Activated CD4-positive, alpha-beta T cell treated with anti-CD3 and anti-CD28 coated beads, Interleukin-2, amount 10 ng/mL, durations not matched to agents 7 days and 5 days (primary cell): ENCODE measurements around the gene VAMP1. TPM values are rescaled to one million over a fixed set of nuclear protein-coding genes. Genes with fewer than 3 reads are reported as not detected.
"Not testable (repeated sequence)": the region's sequence is repeated elsewhere in the genome, so short reads cannot be mapped to it uniquely, and the experiment has no call there.

Experiments used
- CTCF ChIA-PET: fragments of 350-600 bp; sonication (Branson Sonifier 250); formaldehyde crosslinking; loops from one replicate; lab custom pipeline; 2021; ENCODE audit warnings: antibody characterized with exemption; lab: Charles Lee
- POLR2A ChIA-PET: fragments of 350-600 bp; sonication (Branson Sonifier 250); formaldehyde crosslinking; loops from one replicate; lab custom pipeline; 2021; ENCODE audit warnings: antibody characterized with exemption; lab: Charles Lee
- DNase-seq: peaks from one replicate; pipeline ENCODE4 v3.0.0-alpha.2; 2020
- H3K27ac Mint-ChIP-seq: one replicate; pipeline ENCODE4 v1.8.0; 2021; ENCODE audit warnings: mild to moderate bottlenecking, moderate library complexity, mixed read lengths
- H3K27me3 Mint-ChIP-seq: one replicate; pipeline ENCODE4 v1.8.0; 2021; ENCODE audit warnings: mixed read lengths
- H3K36me3 Mint-ChIP-seq: one replicate; pipeline ENCODE4 v1.8.0; 2021; ENCODE audit warnings: low read depth, mixed read lengths
- H3K4me1 Mint-ChIP-seq: one replicate; pipeline ENCODE4 v1.8.0; 2021; ENCODE audit warnings: mixed read lengths
- H3K4me3 Mint-ChIP-seq: one replicate; pipeline ENCODE4 v1.8.0; 2021; ENCODE audit warnings: mild to moderate bottlenecking, moderate library complexity, mixed read lengths
- H3K9me3 Mint-ChIP-seq: one replicate; pipeline ENCODE4 v1.8.0; 2021; ENCODE audit warnings: mixed read lengths
- total RNA-seq, 2 experiments: library from RNA; stranded (reverse); gene quantifications; one replicate each; pipeline ENCODE4 v1.2.3, GENCODE V29; 2021

Gene VAMP1
- total RNA-seq, 2 experiments from 2014 or later, result 61.4 to 73.4 TPM

DNA sequence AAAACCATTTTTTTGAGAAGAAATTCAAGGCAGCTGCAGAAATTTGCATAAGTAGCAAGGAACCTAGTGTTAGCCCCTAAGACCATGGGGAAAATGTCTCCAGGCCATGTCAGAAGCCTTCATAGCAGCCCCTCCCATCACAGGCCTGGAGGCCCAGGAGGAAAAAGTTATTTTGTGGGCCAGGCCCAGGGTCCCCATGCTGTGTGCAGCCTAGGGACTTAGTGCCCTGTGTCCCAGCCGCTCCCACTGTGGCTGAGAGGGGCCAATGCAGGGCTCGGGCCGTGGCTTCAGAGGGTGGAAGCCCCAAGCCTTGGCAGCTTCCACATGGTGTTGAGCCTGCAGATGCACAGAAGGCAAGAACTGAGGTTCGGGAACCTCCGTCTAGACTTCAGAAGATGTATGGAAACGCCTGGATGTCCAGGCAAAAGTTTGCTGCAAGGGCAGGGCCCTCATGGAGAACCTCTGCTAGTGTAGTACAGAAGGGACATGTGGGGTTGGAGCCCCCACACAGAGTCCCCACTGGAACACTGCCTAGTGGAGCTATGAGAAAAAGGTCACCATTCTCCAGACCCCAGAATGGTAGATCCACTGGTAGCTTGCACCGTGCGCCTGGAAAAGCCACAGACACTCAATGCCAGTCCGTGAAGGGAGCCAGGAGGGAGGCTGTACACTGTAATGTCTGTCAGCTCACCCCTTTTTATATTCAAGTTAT, 2.8 kb downstream of the VAMP1 start:
- H3K4me3 Mint-ChIP-seq, result peak overlapping the region; percentile 96
- peaks cover 66% of the 10 kb centered on the region for H3K36me3 Mint-ChIP-seq
- DNase-seq, H3K9me3 Mint-ChIP-seq, H3K27me3 Mint-ChIP-seq, POLR2A ChIA-PET, H3K27ac Mint-ChIP-seq: not testable (repeated sequence)
- H3K4me1 Mint-ChIP-seq, result peaks cover 81% of the 10 kb centered on the region
- CTCF ChIA-PET, result interaction anchor here (0.6 kb wide), 1 partner anchor 21 kb away, joined by 4 read pairs; no protein-coding TSS in a partner anchor

DNA sequence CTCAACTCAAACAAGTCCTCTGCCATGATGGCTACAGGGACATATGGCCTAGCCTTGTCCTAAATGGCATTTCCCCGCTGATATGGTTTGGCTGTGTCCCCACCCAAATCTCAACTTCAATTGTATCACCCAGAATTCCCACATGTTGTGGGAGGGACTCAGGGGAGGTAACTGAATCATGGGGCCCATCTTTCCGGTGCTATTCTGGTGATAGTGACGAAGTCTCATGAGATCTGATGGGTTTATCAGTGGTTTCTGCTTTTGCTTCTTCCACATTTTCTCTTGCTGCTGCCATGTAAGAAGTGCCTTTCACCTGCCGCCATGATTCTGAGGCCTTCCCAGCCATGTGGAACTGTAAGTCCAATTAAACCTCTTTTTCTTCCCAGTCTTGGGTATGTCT, 3.7 kb downstream of the VAMP1 start:
- CTCF ChIA-PET, result interaction anchor here (1.2 to 2.2 kb wide), 6 partner anchors 15 to 132 kb away, joined by 4 to 19 read pairs (median 6); partner anchors contain the start of genes TAPBPL and TNFRSF1A
- H3K27ac Mint-ChIP-seq, H3K4me3 Mint-ChIP-seq, DNase-seq, H3K27me3 Mint-ChIP-seq, H3K9me3 Mint-ChIP-seq, POLR2A ChIA-PET: not testable (repeated sequence)
- H3K4me1 Mint-ChIP-seq, result peaks cover 84% of the 10 kb centered on the region
- H3K36me3 Mint-ChIP-seq, result peaks cover 76% of the 10 kb centered on the region

DNA sequence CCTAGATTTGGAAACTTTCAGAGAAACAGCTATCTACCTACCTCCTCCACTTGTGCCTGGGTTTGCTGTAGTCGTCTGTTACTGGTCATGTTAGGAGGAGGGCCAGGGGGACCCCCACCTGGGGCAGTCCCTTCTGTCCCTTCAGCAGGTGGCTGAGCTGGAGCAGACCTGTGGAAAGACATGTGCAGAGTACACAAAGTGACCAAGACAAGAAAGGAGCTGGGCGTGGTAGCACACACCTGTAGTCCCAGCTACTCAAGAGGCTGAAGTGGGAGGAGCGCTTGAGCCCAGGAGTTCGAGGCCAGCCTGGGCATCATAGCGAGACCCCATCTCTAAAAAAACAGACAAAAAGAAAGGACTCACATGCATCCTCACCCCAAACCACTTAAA, 4.3 kb downstream of the VAMP1 start:
- Mint-ChIP-seq H3K27ac (peak overlapping the region; percentile 15), H3K4me1 (peaks cover 84% of the 10 kb centered on the region), H3K27me3 (no peaks in the 10 kb centered on the region), H3K36me3 (peaks cover 81% of the 10 kb centered on the region), H3K4me3 (no peak overlapping the region), H3K9me3 (no peaks in the 10 kb centered on the region)
- CTCF ChIA-PET, result interaction anchor here (0.5 to 2.2 kb wide), 24 partner anchors 12 to 277 kb away, joined by 3 to 31 read pairs (median 5); partner anchors contain the start of genes CD27, MRPL51, TAPBPL and TNFRSF1A
- POLR2A ChIA-PET, result interaction anchor here (0.8 kb wide), 1 partner anchor 68 kb away, joined by 5 read pairs; the partner anchor contains the start of gene GAPDH
- DNase-seq, result no peak

DNA sequence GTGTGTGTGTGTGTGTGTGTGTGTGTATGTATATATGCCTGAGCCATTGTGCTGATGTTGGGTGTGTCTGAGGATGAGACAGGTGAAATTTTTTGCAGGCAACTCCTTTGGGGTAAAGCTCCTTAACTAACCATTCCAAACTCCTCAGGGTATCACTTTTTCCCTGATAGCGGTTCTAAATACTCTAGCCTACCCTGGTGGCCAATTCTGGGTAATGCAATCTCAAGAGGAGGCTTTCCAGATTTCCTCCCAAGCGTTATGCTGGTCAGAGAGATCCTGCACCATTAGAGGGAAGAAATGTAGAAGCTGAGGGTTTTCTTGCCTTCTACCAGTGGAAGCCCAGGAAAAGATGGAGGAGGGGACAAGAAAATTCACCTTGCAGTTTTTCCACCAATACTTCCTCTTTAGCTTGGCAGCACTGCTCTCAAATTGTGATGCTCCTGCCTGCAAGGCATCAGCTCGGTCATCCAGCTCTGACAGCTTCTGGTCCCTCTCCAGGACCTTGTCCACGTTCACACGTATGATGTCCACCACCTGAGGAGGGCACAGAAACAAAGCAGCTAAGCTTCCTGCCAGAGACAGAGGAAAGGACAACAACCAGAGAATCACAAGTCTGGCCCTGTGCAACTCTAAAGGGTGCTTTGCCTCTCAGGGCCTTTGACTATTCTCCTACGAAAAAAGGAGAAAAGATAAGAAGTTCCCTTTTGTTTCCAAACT, 4.9 kb downstream of the VAMP1 start:
- DNase-seq, result peak; percentile 65
- Mint-ChIP-seq H3K4me3 (no peak overlapping the region), H3K27me3 (no peaks in the 10 kb centered on the region), H3K36me3 (peaks cover 87% of the 10 kb centered on the region), H3K27ac (peak overlapping the region; percentile 74), H3K4me1 (peaks cover 86% of the 10 kb centered on the region), H3K9me3 (no peaks in the 10 kb centered on the region)
- ChIA-PET CTCF (interaction anchor here (0.5 to 2.2 kb wide), 31 partner anchors 9 to 276 kb away, joined by 3 to 31 read pairs (median 5); partner anchors contain the start of genes CD27, MRPL51, TAPBPL and TNFRSF1A), POLR2A (interaction anchor here (0.6 to 1.0 kb wide), 4 partner anchors 41 to 412 kb away, joined by 3 to 5 read pairs (median 4); partner anchors contain the start of gene GAPDH)

DNA sequence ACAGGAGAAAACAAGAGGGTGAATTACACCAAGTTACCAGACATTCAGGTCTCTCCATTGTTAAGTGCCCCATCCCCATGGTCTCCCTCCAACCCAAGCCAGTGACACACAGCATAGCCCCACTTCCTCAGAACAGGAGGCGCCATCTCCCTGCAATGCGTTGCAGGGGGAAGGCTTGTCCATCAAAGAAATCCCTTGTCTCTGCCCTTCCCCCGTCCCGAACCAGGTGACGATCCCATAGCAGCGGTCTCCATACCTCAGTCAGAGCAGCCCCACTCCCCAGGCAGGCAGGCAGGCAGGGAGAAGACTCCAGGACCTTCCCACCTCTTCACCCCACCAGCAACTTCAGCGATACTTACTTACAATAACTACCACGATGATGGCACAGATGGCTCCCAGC, 5.9 kb downstream of the VAMP1 start:
- H3K9me3 Mint-ChIP-seq, result no peaks in the 10 kb centered on the region
- peaks cover 92% of the 10 kb centered on the region for H3K36me3 Mint-ChIP-seq
- POLR2A ChIA-PET, result no interaction called here
- peak overlapping the region; percentile 96 for H3K27ac Mint-ChIP-seq
- CTCF ChIA-PET, result interaction anchor here (0.6 to 2.2 kb wide), 16 partner anchors 8 to 454 kb away, joined by 3 to 31 read pairs (median 6); partner anchors contain the start of genes CD27 and MRPL51
- H3K4me3 Mint-ChIP-seq, result peak overlapping the region; percentile 56
- no peaks in the 10 kb centered on the region for H3K27me3 Mint-ChIP-seq
- peaks cover 92% of the 10 kb centered on the region for H3K4me1 Mint-ChIP-seq
- no peak for DNase-seq

DNA sequence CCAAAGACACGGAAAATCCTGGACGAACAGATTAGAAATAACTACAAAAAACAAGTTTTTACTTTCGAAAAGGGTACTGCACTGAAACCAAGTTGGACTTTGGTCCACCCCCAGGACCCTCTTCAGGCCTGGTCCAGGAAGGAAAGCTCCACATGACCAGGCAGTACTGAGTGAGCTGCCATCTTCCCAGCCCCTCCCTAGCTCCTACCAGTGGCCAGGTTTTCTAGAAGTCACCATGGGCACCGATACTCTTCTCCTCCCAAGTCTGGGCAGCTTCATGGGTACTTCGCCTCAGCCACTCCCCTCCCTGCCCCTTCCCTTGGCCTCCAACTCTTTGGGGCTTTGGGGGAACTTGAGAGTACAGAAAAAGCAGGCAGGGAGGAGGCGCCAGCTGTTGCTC, 6.6 kb downstream of the VAMP1 start:
- no peaks in the 10 kb centered on the region for H3K9me3 Mint-ChIP-seq
- ChIA-PET POLR2A (interaction anchor here (0.6 to 1.0 kb wide), 3 partner anchors 13 to 70 kb away, joined by 3 read pairs; no protein-coding TSS in a partner anchor), CTCF (interaction anchor here (1.0 to 2.9 kb wide), 5 partner anchors 11 to 408 kb away, joined by 3 to 15 read pairs (median 4); partner anchors contain the start of gene TAPBPL)
- H3K4me3 Mint-ChIP-seq, result peak overlapping the region; percentile 76
- no peak for DNase-seq
- H3K27me3 Mint-ChIP-seq, result no peaks in the 10 kb centered on the region
- H3K36me3 Mint-ChIP-seq, result peaks cover 92% of the 10 kb centered on the region
- peak overlapping the region; percentile 96 for H3K27ac Mint-ChIP-seq
- peaks cover 92% of the 10 kb centered on the region for H3K4me1 Mint-ChIP-seq

DNA sequence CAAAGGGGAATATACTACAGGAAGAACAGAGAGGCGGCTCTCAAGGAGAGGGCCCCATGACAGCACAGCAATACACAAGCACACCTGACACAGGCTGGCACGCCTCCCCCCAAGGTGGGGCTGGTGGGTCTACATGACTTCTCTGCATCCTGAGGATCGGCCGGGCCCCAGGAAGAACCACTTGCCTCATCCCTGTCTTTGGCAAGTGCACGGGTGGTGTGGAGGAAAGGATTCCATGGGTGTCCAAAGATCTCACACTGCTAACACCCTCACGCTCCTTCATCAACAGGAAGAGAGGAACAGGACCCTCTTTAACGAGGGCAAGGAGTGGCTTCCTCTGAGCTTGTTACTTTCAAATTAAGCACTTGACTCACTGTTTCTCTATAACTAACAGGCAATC, 7.3 kb downstream of the VAMP1 start:
- POLR2A ChIA-PET, result interaction anchor here (0.6 to 1.0 kb wide), 3 partner anchors 12 to 71 kb away, joined by 3 read pairs; no protein-coding TSS in a partner anchor
- peak overlapping the region; percentile 96 for H3K27ac Mint-ChIP-seq
- H3K36me3 Mint-ChIP-seq, result peaks cover 92% of the 10 kb centered on the region
- H3K4me1 Mint-ChIP-seq, result peaks cover 91% of the 10 kb centered on the region
- CTCF ChIA-PET, result interaction anchor here (1.0 to 2.9 kb wide), 6 partner anchors 8 to 409 kb away, joined by 3 to 15 read pairs (median 3); partner anchors contain the start of gene TAPBPL
- H3K27me3 Mint-ChIP-seq, result no peaks in the 10 kb centered on the region
- DNase-seq, result peak; percentile 37
- no peaks in the 10 kb centered on the region for H3K9me3 Mint-ChIP-seq
- H3K4me3 Mint-ChIP-seq, result peak overlapping the region; percentile 76

DNA sequence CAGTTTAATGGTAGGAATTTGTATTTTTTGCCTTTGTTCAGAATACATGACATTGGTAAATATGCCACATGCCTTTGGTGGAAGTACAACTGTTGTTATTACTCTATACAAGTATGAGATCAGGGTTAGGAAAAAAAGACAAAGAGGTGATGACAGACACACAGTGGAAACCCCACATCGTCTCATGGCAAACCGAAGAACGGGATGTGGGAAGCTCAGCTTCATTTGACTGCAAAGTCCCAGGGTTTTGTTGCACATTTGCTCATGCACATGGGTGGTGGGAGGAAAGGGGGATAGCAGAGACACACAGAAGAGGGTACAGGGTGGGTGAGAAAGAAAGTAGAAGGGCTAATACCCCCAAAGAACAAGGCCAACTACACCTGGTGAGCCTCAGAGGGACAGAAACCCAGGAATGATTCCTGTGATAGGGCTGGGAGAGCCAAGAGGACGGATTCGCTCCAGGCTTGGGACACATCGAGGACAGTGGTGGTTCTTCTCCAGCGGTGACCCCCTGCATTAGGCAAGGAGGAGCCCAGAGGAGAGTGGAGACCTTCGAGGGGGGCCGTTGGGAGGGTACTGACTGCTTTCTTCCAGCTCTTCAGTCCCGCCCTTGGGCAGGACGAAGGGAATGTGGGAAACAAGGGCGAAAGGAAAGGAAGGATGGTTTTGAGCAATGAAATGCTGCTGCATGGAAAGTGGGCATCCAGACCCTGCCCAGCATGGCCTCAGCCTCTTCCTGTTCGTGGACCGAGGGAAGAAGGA, 8.1 kb downstream of the VAMP1 start:
- POLR2A ChIA-PET, result interaction anchor here (0.7 to 2.9 kb wide), 5 partner anchors 8 to 72 kb away, joined by 4 to 25 read pairs (median 10); partner anchors contain the start of genes GAPDH, TAPBPL and VAMP1

DNA sequence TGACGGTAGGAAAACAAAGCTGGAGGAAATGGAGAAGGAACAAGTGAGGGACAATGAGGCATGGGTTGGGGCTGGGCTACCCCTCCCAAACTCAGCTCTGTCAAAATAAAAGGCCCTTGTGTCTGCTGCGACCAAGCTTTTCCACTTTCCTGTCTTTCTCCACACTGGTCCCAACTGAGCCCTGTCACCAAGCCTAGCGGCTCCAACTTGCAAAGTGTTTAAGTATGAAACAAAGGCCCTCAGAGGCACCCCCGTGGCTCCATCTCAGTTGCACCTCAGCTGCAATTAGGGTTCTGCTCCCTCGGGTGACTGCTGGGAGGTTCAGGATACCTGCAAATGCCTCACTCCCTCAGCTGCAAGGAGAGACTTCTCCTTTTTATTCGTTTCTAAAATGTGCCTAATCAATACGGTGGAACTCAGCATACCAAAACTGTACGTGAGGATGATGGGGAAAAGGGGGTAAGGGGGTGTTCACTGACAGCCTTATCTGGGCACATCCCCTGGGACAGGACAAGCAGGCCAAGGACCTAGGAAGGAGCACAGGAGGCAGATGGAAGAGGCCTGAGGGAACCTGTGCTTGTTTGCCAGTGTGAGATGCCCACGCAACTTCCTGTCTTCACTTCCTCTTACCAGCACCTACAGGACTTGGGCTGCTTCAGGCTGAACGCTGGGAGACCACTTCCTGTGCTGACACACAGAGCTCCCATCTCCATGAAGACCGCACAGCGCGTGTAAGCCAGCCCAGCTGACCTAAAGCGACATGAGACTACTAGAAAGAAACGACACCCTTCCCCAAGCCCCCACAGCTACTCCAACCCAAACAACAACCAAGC, 8.9 kb downstream of the VAMP1 start:
- peaks cover 85% of the 10 kb centered on the region for H3K4me1 Mint-ChIP-seq
- H3K9me3 Mint-ChIP-seq, result no peaks in the 10 kb centered on the region
- H3K27ac Mint-ChIP-seq, result peak overlapping the region; percentile 96
- ChIA-PET POLR2A (interaction anchor here (0.7 to 2.9 kb wide), 7 partner anchors 9 to 73 kb away, joined by 3 to 25 read pairs (median 8); partner anchors contain the start of genes GAPDH, TAPBPL and VAMP1), CTCF (interaction anchor here (0.6 to 4.1 kb wide), 18 partner anchors 10 to 471 kb away, joined by 3 to 27 read pairs (median 4); partner anchors contain the start of genes CD27, GAPDH, MRPL51 and TAPBPL)
- H3K36me3 Mint-ChIP-seq, result peaks cover 92% of the 10 kb centered on the region
- H3K4me3 Mint-ChIP-seq, result peak overlapping the region; percentile 76
- DNase-seq, result peak; percentile 91
- H3K27me3 Mint-ChIP-seq, result no peaks in the 10 kb centered on the region

More for the DNA sequence above, 8.1 kb downstream of the VAMP1 start:
- CTCF ChIA-PET, result interaction anchor here (1.0 to 4.1 kb wide), 16 partner anchors 9 to 127 kb away, joined by 3 to 27 read pairs (median 4); partner anchors contain the start of genes CD27, GAPDH, MRPL51 and TAPBPL
- Mint-ChIP-seq H3K9me3 (no peaks in the 10 kb centered on the region), H3K27me3 (no peaks in the 10 kb centered on the region), H3K36me3 (peaks cover 93% of the 10 kb centered on the region), H3K4me3 (peak overlapping the region; percentile 76), H3K27ac (peak overlapping the region; percentile 96), H3K4me1 (peaks cover 87% of the 10 kb centered on the region)
- peak; percentile 58 for DNase-seq

DNA sequence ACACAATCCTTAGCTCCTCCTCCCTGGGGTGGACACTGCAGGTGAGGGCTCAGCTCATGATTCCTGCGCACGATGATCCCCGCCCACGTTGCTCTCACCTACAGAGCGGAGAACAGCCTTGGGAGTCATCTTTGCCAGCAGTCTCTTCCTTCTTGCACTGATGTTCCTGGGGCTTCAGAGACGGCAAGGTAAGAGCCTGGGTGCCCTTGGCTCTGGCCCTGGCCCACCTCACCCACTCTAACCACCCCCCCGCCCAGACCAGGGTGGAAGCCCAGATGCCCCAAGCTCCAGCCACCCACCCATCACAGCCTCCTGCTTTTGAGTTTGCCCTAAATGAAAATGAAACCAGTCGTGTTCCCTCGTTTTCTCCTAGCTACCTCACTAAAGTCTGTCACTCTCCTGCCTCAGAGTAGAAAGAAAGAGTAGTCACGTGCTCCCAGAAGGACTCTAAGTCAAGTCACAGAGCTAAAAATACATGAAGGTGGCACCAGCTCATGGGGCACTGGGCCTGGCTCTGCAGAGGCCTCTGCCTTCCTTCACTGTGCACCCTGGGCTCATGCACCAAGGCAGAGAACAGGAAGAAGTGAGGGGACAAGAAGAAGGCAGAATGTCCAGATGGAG, 9.6 kb downstream of the VAMP1 start:
- Mint-ChIP-seq H3K27ac (peak overlapping the region; percentile 96), H3K9me3 (no peaks in the 10 kb centered on the region), H3K4me1 (peaks cover 84% of the 10 kb centered on the region), H3K27me3 (no peaks in the 10 kb centered on the region), H3K36me3 (peaks cover 92% of the 10 kb centered on the region), H3K4me3 (peak overlapping the region; percentile 76)
- peak; percentile 65 for DNase-seq
- CTCF ChIA-PET, result interaction anchor here (0.6 to 4.1 kb wide), 13 partner anchors 10 to 470 kb away, joined by 3 to 27 read pairs (median 4); partner anchors contain the start of genes CD27, GAPDH, MRPL51 and TAPBPL
- POLR2A ChIA-PET, result interaction anchor here (0.9 to 2.9 kb wide), 6 partner anchors 9 to 73 kb away, joined by 3 to 25 read pairs (median 9); partner anchors contain the start of genes GAPDH, TAPBPL and VAMP1
